Brain microvascular endothelial cell (primary cell): Measurements from ENCODE around the gene OR7C1.

Experiments used
- DNase-seq: peaks from one replicate; pipeline ENCODE4 v3.0.0-alpha.2; 2020
- H3K27ac ChIP-seq: fragments of 250-450 bp; sonication (Bioruptor Pico); 2 replicates; pipeline ENCODE4 v1.5.1; 2020; ENCODE audit warnings: mild to moderate bottlenecking, moderate library complexity
- H3K27me3 ChIP-seq: fragments of 250-450 bp; sonication (Bioruptor Pico); replicated peaks from 2 replicates; pipeline ENCODE4 v1.5.1; 2020; ENCODE audit warnings: mild to moderate bottlenecking
- H3K36me3 ChIP-seq: fragments of 250-450 bp; sonication (Bioruptor Pico); replicated peaks from 2 replicates; pipeline ENCODE4 v1.5.1; 2020; ENCODE audit warnings: mild to moderate bottlenecking
- H3K4me3 ChIP-seq: 2 replicates; pipeline ENCODE4 v1.5.1; 2011; ENCODE audit warnings: low read depth, mild to moderate bottlenecking, control low read depth, low read length, moderate library complexity
- CTCF ChIP-seq: IDR thresholded peaks from 2 replicates; pipeline ENCODE4 v1.5.1; 2011; ENCODE audit warnings: low read depth, mild to moderate bottlenecking, moderate library complexity, low read length, control low read depth, inconsistent platforms; ENCODE audit errors: missing control alignments
- in situ Hi-C: cut with HindIII; loops from 2 replicates; pipeline ENCODE4 v1.10.0; 2017; ENCODE audit warnings: low sequenced_read_pairs, low pct_ligation_motif_present

OR7C1 gene

GRCh38 chr19:14835011-14835410, at the start of gene OR7C1, which contains the start of gene OR7A5:
OR7C1 (minus strand) TSS chr19:14835185; CDS start chr19:14800136, 35,049 bp downstream.
OR7A5 (minus strand) TSS chr19:14835185; CDS start chr19:14828241, 6,944 bp downstream.
- no peak within 1 kb of the TSS for H3K4me3 ChIP-seq
- no peak within 1 kb of the TSS for H3K27ac ChIP-seq
- H3K27me3 ChIP-seq: no peaks in the 10 kb centered on the region
- in situ Hi-C loops: no loop called here
- no peak for DNase-seq
- H3K36me3 ChIP-seq: no peaks in the 10 kb centered on the region
- no peak for TF ChIP-seq CTCF

- in situ Hi-C loops: no loop called here
- peak; percentile 28 for TF ChIP-seq CTCF
- Histone ChIP-seq H3K27ac (no peak overlapping the region), H3K4me3 (no peak overlapping the region), H3K27me3 (no peaks in the 10 kb centered on the region), H3K36me3 (no peaks in the 10 kb centered on the region)
- DNase-seq: no peak
These were observed 36.7 kb upstream of the OR7C1 start for GRCh38 chr19:14871619-14872230.

GRCh38 chr19:14868497-14868896, 33.5 kb upstream of the OR7C1 start:
- no peaks in the 10 kb centered on the region for H3K36me3 ChIP-seq
- in situ Hi-C loops: no loop called here
- TF ChIP-seq CTCF: no peak

GRCh38 chr19:14848822-14849221, 13.8 kb upstream of the OR7C1 start, which contains the start of gene OR7A10:
OR7A10 (minus strand) TSS chr19:14848922; CDS start chr19:14841877, 7,045 bp downstream.
- TF ChIP-seq CTCF: no peak
- in situ Hi-C loops: no loop called here
- Histone ChIP-seq H3K36me3 (no peaks in the 10 kb centered on the region), H3K4me3 (no peak within 1 kb of the TSS), H3K27ac (no peak within 1 kb of the TSS), H3K27me3 (no peaks in the 10 kb centered on the region)
- DNase-seq: no peak

More at GRCh38 chr19:14868497-14868896, 33.5 kb upstream of the OR7C1 start:
- Histone ChIP-seq H3K27ac (no peak overlapping the region), H3K27me3 (no peaks in the 10 kb centered on the region), H3K4me3 (no peak overlapping the region)
- DNase-seq: no peak

- DNase-seq: no peak
- Histone ChIP-seq H3K27ac (no peak overlapping the region), H3K4me3 (no peak overlapping the region), H3K27me3 (no peaks in the 10 kb centered on the region), H3K36me3 (no peaks in the 10 kb centered on the region)
- TF ChIP-seq CTCF: no peak
- in situ Hi-C loops: no loop called here
These were observed 8.6 kb upstream of the OR7C1 start for GRCh38 chr19:14843578-14843977.

GRCh38 chr19:14843169-14843568, 8.2 kb upstream of the OR7C1 start:
- H3K36me3 ChIP-seq: no peaks in the 10 kb centered on the region
- H3K27me3 ChIP-seq: no peaks in the 10 kb centered on the region
- no peak for TF ChIP-seq CTCF
- no peak overlapping the region for H3K4me3 ChIP-seq
- no peak for DNase-seq
- in situ Hi-C loops: no loop called here
- H3K27ac ChIP-seq: no peak overlapping the region
